HG02938 (cell line): ENCODE results near the gene HLA-DMB.
"Not testable (repeated sequence)": the region's sequence is repeated elsewhere in the genome, so short reads cannot be mapped to it uniquely, and the experiment has no call there.

ENCODE experiments used
- ATAC-seq: cut with Tn5 transposase; IDR thresholded peaks from one replicate; pipeline ENCODE4 v1.9.1; 2021; ENCODE audit warnings: mild to moderate bottlenecking, moderate library complexity; ENCODE audit not compliant: unreplicated experiment

The HLA-DMB gene

DNA sequence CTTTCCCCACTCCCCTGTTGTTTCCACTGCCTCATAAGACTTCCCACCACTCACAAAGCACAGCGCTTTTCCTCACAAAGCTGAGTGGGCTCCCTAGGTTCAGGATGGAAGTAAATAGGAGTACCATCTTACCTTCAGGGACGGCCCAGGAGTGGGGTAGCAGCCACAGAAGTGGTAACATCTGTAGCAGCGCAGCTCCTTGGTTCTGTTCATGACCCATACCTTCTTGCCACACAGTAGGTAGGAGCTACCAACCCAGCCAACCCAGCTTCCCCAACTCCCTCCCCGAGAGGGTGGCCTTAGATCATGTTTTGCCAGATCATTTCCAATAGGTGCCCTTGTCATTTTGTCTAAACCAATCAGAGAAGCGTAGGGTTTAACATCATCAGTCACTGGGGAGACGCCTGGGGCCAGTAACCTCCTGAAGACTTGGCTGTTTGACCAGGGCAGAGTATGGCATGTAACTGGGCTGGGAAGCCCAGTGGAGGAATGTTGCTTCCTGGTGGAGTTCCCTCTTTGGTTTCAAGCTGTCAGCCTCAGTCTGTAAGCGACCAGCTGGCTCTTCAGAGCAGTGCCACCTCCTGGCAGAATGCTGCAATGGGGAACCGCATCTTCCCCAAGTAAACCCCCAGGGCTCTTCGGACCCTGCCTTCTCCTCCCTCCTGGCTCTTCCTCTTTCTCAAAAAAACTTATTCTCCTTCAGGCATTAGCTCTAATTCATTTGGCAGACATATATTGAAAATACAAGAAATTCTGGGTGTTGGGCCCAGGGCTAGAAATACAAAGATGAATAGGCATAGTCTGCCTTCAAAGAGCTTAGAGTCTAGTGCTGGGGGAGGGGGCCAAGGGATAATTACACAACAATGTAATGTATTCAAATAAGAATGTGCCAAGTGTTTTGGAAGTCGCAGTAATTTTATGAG is 12.2 kb upstream of the HLA-DMB start, which contains the start of gene HLA-DMA:
HLA-DMA (minus strand) TSS at position 281 of the 923 bp plus-strand sequence; CDS start at position 220, 61 bp downstream.
- peak; percentile 79 for ATAC-seq

DNA sequence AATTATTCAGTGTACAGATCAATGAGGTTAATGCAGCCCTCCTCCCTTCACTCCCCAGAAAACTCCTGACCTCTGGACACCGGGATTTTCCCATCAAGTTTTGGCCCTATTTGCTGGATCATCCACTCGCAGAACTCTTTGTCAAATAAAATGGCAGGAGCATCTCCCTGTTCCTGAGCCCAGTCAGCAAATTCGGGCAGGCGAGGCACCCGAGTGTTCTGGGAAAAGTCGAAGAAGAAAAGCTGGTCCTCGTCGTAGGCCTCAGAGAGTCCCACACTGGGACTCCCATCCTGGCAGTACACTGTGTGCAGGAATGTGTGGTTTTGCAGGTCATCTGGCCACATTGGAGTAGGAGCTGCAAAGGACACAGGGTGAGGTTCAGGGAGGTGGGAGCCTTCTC is 9.6 kb upstream of the HLA-DMB start:
- no peak for ATAC-seq

DNA sequence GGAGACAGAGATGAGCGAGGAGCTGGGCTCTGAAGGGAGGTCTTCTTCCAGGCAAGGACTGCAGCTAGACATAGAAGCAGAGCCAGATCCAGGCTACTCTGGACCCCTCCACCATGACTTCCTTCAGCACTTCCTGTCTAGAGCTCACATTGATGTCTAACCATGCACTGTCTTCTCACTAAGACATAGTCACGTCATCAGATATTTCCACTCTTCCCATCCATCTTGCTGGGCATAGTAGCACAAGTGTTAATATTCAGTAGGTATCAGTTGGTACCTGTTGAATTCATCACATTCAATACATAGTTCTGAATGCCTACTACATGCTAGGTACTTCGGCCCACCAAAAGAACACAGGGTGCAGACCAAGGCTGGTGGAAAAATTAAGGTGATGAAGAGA is 9.2 kb upstream of the HLA-DMB start:
- ATAC-seq, result no peak

DNA sequence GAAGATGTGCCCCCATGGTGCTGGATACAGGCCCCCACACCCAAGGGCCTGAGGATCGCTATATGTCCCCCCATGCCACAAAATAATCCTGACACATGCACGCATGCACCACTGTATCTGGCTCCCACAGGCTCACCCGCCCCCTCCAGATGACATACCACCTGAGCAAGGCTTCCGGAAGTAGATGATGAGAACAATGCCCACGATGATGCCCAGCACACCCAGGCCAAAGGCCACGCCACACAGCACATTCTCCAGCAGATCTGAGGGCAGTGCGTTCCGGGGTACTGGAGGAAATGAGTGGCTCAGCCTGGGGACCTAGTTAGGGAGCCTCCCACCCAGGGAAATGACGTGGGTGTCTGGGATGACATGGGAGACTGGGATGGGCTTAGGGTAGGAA is 8.3 kb upstream of the HLA-DMB start:
- ATAC-seq, result no peak

DNA sequence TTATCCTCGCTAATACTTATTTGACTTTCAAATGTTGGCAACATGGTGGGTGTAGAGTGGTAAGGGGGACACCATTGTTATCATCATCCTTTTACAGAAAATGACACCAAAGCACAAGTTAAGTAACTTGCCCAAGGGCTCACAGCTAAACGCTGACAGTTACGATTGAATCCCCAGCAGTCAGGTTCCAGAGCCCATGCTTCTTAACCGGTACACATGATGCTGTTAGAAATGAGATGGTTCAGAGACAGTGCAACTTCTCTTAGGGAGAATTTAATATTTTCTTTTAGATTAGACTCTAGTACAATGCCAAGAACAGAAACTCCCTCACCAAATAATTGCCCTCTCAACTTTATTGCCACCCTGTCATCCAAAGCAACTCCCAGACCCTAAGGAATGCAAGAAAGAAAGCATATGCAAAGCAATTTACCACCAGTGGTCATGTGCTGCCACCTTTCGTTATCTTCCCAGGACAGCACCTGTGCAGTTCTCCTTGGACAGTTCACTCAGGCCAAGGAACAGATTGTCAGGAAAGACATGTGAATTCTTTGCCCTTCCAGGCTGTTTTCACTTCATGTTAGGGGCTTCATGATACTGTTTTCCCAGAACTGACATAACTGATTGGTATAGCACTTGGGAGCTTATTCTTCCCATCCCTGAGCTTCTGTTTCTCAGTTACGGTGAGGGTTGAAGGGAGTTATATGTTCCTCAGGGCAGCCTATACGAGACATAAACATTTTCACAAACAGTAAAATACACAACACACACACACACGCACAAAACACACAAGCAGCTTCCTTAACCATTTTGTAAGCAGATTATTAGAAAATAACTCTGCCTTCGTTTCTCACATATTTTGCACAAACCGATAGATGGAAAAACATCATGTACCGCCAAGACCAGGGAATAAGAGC is 7.0 kb upstream of the HLA-DMB start:
- ATAC-seq, result no peak

DNA sequence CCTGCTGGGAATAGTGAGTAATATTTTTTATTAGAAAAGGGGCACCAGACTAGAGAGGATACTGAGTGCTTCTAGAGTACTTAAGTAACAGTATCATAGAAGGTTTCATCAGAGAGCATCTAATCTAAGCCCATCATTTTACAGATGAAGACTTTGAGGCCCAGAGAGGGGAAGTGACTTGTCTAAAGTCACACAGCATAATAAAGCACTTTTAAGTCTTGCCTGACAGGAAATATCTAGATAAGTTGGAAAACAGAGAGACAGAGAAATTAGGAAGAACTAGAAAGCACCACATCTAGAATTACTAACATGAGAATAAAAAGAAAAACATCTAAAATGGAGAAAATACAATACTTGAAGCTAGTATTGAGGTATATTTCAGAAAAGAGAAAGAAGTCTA is 6.1 kb upstream of the HLA-DMB start:
- ATAC-seq, result no peak

DNA sequence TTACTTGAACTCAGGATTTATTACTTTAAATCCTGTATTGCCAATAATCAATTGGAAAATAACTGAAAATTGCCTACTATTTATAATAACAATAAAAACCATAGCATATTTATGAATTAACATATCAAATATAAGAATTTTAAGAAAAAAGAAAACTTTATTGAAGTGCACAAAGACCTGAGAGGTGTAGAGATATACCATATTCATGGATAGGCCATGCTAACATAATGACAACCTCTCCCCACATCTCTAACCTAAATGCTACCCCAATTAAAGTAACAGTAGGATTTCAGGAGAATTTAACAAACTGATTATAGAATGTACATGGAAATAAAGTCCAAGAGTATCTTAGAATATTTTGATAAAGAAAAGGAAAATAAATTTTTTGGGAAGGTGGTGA is 5.1 kb upstream of the HLA-DMB start:
- no peak for ATAC-seq

DNA sequence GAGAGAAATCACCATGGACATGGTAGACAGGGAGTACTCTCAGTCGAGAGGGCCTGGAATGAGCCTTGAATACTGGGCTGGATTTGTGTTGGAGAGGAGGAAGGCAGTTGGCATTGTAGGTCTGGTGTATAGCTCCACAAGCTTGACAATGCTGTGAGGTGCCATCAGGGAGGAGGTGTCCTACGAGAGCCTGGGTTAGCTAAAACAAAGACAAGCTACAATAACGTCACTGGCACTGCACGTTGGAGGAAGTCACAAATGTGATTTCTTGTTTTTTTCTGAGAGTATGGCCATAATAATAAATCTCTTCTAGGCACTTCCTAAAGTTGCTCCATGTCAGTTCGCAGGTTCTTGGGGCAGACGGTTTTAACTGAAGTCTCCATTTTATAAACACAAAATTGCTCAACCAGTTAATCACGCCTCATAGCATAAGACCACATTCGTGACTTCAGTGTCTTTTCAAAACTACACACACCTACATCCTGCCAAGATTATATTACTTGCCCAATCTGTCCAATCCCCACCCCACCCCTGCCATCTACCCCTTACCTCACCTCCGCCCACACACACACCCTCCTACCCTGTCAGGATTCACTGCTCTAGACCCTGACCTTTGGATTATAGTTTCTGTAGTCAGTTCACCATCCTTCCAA is 4.4 kb upstream of the HLA-DMB start:
- ATAC-seq, result no peak

DNA sequence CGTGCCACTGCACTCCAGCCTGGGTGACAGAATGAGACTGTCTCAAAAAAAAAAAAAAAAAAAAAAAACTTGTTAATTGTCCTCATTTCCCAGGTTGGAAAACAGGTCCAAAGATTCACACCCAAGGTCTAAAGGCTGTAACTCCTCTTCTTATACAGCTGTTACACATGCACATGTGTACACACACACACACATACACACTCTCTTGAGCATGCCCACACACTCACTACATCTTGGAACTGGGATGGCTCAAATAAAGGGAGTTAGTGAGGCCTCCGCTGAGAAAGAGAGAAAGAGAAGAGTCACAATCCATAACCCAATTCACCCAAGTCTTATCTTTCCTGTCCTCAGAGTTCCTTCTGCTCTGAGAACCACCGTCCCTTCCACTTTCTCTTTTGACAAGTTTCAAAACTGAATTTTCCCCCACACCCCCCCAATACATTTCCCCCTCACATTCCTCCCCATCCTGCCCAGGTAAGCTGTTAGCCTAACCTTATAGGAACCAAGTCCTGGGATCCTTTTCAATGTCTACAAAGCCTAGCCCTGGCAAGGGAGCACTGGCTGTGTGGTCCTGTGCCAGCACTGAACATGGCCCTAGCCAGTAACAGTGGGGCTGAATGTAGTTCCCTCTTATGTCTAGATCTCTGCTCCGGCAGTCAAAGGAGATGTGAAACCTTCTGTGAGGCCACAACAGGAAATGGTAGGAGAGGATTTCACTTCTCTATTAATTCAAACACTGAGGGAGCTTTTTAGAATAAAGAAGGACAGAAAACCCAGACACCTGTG is 3.2 kb upstream of the HLA-DMB start:
- peak; percentile 40 for ATAC-seq

DNA sequence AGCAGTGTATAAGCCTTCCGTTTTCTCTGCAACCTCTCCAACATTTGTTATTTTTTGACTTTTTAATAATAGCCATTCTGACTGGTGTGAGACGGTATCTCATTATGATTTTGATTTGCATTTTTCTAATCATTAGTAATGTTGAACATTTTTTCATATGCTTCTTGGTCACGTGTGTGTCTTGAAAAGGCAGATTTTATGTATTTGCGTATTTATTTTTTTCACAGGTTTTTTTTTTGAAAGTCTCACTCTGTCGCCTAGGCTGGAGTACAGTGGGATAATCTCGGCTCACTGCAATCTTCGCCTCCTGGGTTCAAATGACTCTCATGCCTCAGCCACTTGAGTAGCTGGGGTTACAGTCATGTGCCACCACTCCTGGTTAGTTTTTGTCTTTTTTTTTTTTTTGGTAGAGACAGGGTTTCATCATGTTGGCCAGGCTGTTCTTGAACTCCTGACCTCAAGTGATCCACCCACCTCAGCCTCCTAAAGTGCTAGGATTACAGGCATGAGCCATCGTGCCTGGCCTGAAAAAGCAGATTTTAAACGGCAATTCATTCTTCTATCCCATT is 1.8 kb upstream of the HLA-DMB start:
- not testable (repeated sequence) for ATAC-seq

DNA sequence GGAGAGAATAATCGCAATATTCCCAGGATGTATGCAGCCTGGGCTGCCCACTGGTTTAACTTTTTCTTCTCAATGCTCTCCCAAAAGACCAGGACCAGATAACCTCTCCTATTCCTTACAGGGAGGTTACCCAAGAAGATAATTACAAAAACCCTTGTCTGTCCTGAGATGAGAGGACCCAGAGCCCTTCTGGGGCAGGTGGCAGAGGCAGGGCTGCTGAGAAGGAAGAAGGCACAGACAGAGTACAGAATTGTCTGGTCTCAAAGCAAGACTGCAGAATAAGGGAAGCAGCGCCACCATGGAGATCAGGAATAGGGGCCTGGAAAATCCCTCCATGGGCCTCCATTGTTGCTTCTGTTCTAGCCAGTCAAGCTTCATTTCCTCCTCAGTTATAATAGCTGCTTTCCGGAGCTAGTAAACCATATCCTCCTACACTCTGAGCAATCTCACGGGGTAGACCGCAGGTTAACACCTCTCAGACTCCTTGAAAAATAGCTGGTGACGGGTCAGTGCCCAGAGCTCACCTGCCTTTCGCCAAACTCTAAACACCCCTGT is 463 bp upstream of the HLA-DMB start:
- ATAC-seq, result peak; percentile 56

DNA sequence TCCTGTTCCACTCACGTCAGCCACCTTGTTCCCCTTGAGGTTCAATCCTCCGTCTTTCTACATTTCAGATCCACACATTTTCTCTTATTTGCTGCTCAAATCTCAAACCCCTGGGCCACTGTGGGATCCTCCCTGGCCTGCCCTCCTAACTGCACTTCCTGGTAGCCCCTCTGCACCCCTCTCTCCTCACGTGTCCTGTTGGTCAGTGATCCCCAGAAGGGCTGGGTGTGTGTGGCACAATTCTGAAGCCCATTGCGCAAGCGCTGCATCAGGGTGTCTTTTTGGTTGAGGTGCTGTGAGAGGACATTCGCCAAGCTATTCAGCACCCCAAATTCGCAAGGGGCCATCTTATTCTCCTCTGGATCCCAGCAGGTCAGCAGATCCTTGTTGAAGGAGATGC is 2.3 kb downstream of the HLA-DMB start:
- ATAC-seq, result no peak

DNA sequence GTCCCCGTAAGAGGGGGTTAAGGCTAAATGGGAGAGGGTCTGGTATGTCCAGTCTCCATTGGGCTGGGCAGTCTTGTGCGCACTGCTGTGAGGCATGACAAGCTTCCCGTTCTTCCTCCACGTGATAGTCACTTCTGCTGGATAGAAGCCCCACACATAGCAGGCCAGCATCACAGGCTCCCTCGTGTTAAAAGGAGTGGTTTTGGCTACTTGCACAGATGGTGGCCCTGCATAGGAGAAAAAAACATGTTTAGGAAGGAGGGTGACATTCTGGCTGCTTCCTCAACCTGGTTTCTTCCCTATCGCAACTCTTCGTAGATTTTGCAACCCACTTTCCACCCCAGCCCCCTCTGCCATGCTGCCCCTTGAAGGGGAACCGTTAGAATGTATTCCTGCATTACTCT is 3.6 kb downstream of the HLA-DMB start:
- ATAC-seq, result no peak

DNA sequence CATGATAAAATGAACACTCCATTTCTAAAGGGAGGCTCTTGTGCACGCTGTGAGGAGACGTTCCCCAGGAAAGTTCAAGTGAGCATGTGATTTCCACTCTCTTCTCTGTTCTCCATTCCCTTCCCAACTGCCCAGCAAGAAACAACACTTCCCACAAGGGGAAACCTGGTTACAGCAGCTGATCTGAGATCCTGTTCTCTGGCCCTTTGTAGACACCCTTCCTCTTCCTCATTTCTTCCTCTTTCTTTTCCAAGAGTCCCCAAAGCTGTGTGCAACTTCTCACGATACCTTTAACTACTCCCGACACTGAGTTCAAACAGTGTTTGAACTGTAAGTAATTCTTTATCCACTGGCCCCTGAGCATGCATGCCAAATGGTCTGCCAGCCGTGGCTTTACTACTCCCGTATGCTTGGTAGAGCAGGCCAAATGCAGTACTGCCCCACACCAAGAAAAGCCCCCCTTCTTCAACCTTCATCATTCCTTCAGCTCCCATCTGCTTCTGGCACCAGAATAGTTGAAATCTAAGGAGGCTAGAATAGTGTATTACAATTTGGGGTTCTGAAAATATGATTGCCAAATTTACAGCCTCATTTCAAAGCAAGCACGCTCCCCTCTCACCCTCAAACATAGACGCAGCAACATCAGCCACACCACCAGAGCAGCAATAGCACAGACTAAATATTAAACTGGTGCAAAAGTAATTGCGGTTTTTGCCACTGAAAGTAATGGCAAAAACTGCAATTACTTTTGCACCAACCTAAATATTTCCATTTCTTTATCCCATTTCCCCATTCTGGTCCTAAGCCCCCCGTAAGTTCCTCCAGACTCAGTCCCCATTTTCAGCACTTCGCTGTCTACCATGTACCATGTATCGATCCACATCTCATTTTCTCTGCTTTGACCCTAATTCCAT is 4.3 kb downstream of the HLA-DMB start:
- ATAC-seq, result no peak

DNA sequence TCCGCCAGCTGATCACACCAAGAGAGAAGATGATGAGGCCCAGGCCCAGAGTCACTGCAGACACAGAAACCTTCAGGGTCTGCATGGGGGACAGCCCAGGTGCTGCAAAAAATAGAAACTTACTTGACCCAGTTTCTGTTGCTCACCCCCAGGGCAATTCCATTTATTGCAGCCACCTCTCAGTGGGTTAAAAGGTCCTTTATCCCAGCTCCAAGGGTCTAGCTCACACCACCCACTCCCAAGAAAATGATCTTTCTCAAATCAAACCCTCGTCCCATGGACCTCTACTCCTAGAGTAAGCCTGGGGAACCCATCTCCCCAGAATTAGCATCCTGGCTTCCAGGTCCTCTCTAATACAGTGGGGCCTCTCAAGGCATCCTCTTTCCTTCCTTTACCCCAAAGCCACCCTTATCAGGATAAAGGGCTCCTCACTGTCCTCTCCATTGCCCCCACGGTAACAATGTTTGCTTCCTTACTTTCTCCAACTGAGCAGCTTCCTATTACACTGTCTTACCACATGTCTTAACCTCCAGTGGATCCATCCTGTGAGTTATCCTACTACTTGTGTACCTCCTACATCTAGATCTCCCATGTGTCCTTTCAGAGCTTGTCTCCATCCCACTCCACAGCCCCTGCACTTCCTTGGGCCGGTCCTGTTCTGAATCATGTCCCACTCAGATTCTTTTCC is 5.1 kb downstream of the HLA-DMB start:
- no peak for ATAC-seq

DNA sequence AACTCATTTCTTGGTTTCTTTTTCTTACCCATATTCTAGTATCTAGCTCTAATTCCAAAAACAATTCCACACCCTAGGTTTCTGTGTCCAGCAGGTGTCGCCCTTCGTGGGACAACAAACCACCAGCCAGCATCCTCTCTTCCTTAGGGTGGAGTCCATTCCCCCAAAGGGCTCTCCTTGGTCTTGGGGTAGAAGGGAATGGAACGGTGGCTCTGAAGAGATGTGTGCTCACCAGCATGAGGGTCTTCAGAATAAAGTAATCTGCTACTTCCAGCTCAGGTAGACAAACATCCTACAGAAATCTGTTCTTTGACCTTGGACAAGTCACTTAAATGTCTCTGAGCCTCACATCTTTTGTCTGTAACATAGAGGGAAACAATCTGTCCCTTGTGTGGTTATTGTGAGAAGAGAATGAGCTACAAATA is 7.2 kb downstream of the HLA-DMB start:
- ATAC-seq, result no peak

DNA sequence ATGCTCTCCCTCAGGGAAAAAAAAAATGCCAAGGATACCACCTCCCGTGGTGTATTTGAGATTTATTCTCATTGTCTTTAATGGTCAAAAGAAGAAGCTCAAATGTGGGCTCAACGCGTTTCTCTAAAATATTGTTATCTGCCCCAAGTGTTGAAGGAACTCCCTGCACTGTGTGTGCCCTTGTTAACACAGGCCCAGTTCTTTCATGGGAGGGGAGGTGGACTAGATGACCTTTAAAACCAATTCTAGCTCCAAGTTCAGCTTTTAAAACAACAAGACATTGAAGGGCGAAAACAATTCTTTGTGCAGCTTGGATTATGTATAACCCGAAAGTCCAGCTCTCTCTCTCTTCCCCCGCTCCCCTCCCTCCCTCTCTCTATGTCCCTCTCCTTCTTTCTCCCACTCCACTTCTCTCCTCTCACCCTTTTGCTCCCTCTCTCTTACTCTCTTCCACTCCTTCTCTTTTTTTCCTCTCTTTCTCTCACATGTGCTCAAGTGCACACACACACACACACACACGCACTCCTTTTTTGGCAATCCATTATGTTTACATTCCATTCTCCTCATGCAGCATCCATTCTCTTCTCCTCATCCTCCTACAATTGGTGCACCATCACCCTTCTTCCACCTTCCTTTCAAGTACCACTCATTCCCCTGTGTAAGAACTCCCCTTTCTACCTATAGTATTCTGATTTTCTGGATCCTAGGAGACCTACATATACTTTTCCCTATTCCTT is 8.5 kb downstream of the HLA-DMB start:
- no peak for ATAC-seq
